Frontal cortex (tissue), 1 donor: ENCODE results near the gene SNAI3. TPM values are rescaled to one million over a fixed set of nuclear protein-coding genes. Genes with fewer than 3 reads are reported as not detected.

Experiments
- total RNA-seq: library from RNA; depleted of rRNA; stranded (reverse); fragments of >200 nt; gene quantifications from one replicate; pipeline ENCODE4 v1.2.3, GENCODE V29; 2014

The SNAI3 gene
- total RNA-seq, 1 donor from 2014 or later = not detected

Other genes starting within 250 kb of the SNAI3 start
- 1.2 TPM for gene ZFPM1, start 233.2 kb downstream of the SNAI3 start, total RNA-seq
- gene ZC3H18, start 116.1 kb downstream of the SNAI3 start, total RNA-seq = 13.9 TPM
- gene IL17C, start 47.9 kb downstream of the SNAI3 start, total RNA-seq = not detected
- gene CYBA, start 35.5 kb downstream of the SNAI3 start, total RNA-seq = 24.9 TPM
- gene MVD, start 23.4 kb downstream of the SNAI3 start, total RNA-seq = 66.0 TPM
- 10.2 TPM for gene RNF166, start 19.9 kb upstream of the SNAI3 start, total RNA-seq
- 15.1 TPM for gene CTU2, start 20.0 kb upstream of the SNAI3 start, total RNA-seq
- 4.1 TPM for gene PIEZO1, start 98.7 kb upstream of the SNAI3 start, total RNA-seq
- gene CDT1, start 117.3 kb upstream of the SNAI3 start, total RNA-seq = 1.2 TPM
- gene APRT, start 125.4 kb upstream of the SNAI3 start, total RNA-seq = 15.9 TPM
- gene GALNS, start 170.4 kb upstream of the SNAI3 start, total RNA-seq = 5.7 TPM
- gene TRAPPC2L, start 170.6 kb upstream of the SNAI3 start, total RNA-seq = 26.5 TPM
- not detected for gene PABPN1L, start 180.2 kb upstream of the SNAI3 start, total RNA-seq